ENCODE measurements around the gene ZNF529.
A peak's percentile ranks its signal among the peaks of the same experiment; 100 is the strongest.

ZNF529 gene

GRCh38 chr19:36572593-36573019, 486 bp downstream of the ZNF529 start:
- no peaks in the 10 kb centered on the region for H3K36me3 ChIP-seq (ENCODE audit: insufficient read depth)
- no peaks in the 10 kb centered on the region for H4K20me1 ChIP-seq (ENCODE audit: insufficient read depth)
- H3K27ac ChIP-seq, result peak overlapping the region; percentile 50
- H3K4me1 ChIP-seq (ENCODE audit: low read depth, poor library complexity, severe bottlenecking), result no peaks in the 10 kb centered on the region
- 0 out of 2 replicates have a peak, but pooled peaks cover 6% of the 10 kb centered on the region for H3K79me2 ChIP-seq (ENCODE audit: insufficient read depth, low read depth)
- H2AFZ ChIP-seq (ENCODE audit: low read depth), result peak overlapping the region; percentile 91
- H3K27me3 ChIP-seq (ENCODE audit: insufficient read depth, low read depth), result no peaks in the 10 kb centered on the region
- no peak overlapping the region for H3K4me3 ChIP-seq (IDR thresholded peaks at IDR 0.05; ENCODE audit: insufficient read depth, low read depth, low read length)
- H3K4me2 ChIP-seq, result peak overlapping the region; percentile 34; the same call in 1 of the 2 replicates
- peak overlapping the region; percentile 64; the same call in 1 of the 2 replicates for H3K9ac ChIP-seq
- no peak for TF ChIP-seq CTCF (conservative IDR thresholded peaks at IDR 0.05; ENCODE audit: low read depth, low read length)

DNA sequence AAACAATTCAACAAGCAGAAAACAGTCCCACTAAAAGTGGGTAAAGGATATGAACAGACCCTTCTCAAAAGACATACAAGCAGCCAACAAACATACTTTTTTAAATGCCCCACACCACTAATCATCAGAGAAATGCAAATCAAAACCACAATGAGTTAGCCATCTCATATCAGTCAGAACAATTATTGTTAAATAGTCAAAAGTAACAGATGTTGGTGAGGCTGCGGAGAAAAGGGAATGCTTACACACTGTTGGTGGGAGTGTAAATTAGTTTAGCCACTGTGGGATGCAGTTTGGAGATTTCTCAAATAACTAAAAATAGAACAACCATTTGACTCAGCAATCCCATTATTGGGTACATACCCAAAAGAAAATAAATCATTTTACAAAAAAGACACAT, 8.7 kb downstream of the ZNF529 start:
- Histone ChIP-seq H3K79me2 (ENCODE audit: insufficient read depth, low read depth) (no peaks in the 10 kb centered on the region), H3K36me3 (ENCODE audit: insufficient read depth) (no peaks in the 10 kb centered on the region)

GRCh38 chr19:36547001-36547732, 25.9 kb downstream of the ZNF529 start:
- Histone ChIP-seq H3K4me2 (no peak overlapping the region), H2AFZ (ENCODE audit: low read depth) (no peak overlapping the region), H4K20me1 (ENCODE audit: insufficient read depth) (no peaks in the 10 kb centered on the region), H3K36me3 (ENCODE audit: insufficient read depth) (0 out of 2 replicates have a peak, but pooled peaks cover 4% of the 10 kb centered on the region), H3K27ac (no peak overlapping the region), H3K79me2 (ENCODE audit: insufficient read depth, low read depth) (no peaks in the 10 kb centered on the region), H3K27me3 (ENCODE audit: insufficient read depth, low read depth) (no peaks in the 10 kb centered on the region), H3K4me1 (ENCODE audit: low read depth, poor library complexity, severe bottlenecking) (no peaks in the 10 kb centered on the region), H3K4me3 (IDR thresholded peaks at IDR 0.05; ENCODE audit: insufficient read depth, low read depth, low read length) (no peak overlapping the region), H3K9ac (no peak overlapping the region)
- no peak for TF ChIP-seq CTCF (conservative IDR thresholded peaks at IDR 0.05; ENCODE audit: low read depth, low read length)

More for the DNA sequence above, 8.7 kb downstream of the ZNF529 start:
- H3K4me2 ChIP-seq, result no peak overlapping the region
- H3K27ac ChIP-seq, result no peak overlapping the region
- TF ChIP-seq CTCF (conservative IDR thresholded peaks at IDR 0.05; ENCODE audit: low read depth, low read length), result no peak
- no peak overlapping the region for H3K9ac ChIP-seq
- H4K20me1 ChIP-seq (ENCODE audit: insufficient read depth), result no peaks in the 10 kb centered on the region
- no peak overlapping the region for H3K4me3 ChIP-seq (IDR thresholded peaks at IDR 0.05; ENCODE audit: insufficient read depth, low read depth, low read length)
- H3K4me1 ChIP-seq (ENCODE audit: low read depth, poor library complexity, severe bottlenecking), result no peaks in the 10 kb centered on the region
- no peaks in the 10 kb centered on the region for H3K27me3 ChIP-seq (ENCODE audit: insufficient read depth, low read depth)
- H2AFZ ChIP-seq (ENCODE audit: low read depth), result no peak overlapping the region

- H2AFZ ChIP-seq (ENCODE audit: low read depth), result peak overlapping the region; percentile 92
- H3K4me1 ChIP-seq (ENCODE audit: low read depth, poor library complexity, severe bottlenecking), result peaks cover 5% of the 10 kb centered on the region
- H3K36me3 ChIP-seq (ENCODE audit: insufficient read depth), result 0 out of 2 replicates have a peak, but pooled peaks cover 4% of the 10 kb centered on the region
- H3K79me2 ChIP-seq (ENCODE audit: insufficient read depth, low read depth), result peaks cover 10% of the 10 kb centered on the region; the same call in 1 of the 2 replicates
- peak overlapping the region; percentile 65 for H3K4me2 ChIP-seq
- no peak for TF ChIP-seq CTCF (conservative IDR thresholded peaks at IDR 0.05; ENCODE audit: low read depth, low read length)
- H3K9ac ChIP-seq, result peak overlapping the region; percentile 76
- H3K4me3 ChIP-seq (IDR thresholded peaks at IDR 0.05; ENCODE audit: insufficient read depth, low read depth, low read length), result peak overlapping the region; percentile 78
- peak overlapping the region; percentile 81 for H3K27ac ChIP-seq
- no peaks in the 10 kb centered on the region for H4K20me1 ChIP-seq (ENCODE audit: insufficient read depth)
- no peaks in the 10 kb centered on the region for H3K27me3 ChIP-seq (ENCODE audit: insufficient read depth, low read depth)
Observed at GRCh38 chr19:36528921-36529518, 44.1 kb downstream of the ZNF529 start.

Data from KMS-11 (cell line).